A549 (cell line): ENCODE measurements around the gene ZNF101. TPM values are rescaled to one million over a fixed set of nuclear protein-coding genes. Genes with fewer than 3 reads are reported as not detected.

ENCODE experiments used
- ATAC-seq, 2 experiments: fragments of 200-7000 bp in 1 of 2; fragments of >200 bp in 1 of 2; cut with Nextera tagmentation in 1 of 2; cut with Tn5 transposase in 1 of 2; 3 replicates each; pipeline versions ENCODE4 v1.8.0 to v1.9.1; 2018 to 2020; ENCODE audit warnings: mild to moderate bottlenecking in 1 of 2, moderate library complexity in 1 of 2
- CTCF ChIA-PET: fragments of 300-600 bp; sonication (Branson Sonifier 250); formaldehyde crosslinking; extraction: SDS; loops from one replicate; lab custom pipeline; 2021; ENCODE audit warnings: antibody characterized with exemption, inconsistent platforms; lab: Yijun Ruan, JAX
- POLR2A ChIA-PET: fragments of 350-600 bp; formaldehyde crosslinking; extraction: SDS; loops from one replicate; lab custom pipeline; 2021; ENCODE audit warnings: antibody characterized with exemption, inconsistent platforms; lab: Yijun Ruan, JAX
- DNase-seq, 2 experiments: peaks; one replicate each; pipeline versions ENCODE4 v3.0.0 to v3.0.0-alpha.2; 2011 to 2016; ENCODE audit warnings: low read depth in 1 of 2, low spot score in 1 of 2
- FAIRE-seq: peaks from 2 replicates; lab custom pipeline; 2011; peaks lifted over from hg19 to GRCh38; lab: Jason Lieb, UNC
- H3K27ac ChIP-seq, 2 experiments: fragments of >200 bp; sonication (Bioruptor Twin); formaldehyde crosslinking; 3 replicates each; pipeline ENCODE4 v1.5.1; 2016 to 2017
- H3K4me1 ChIP-seq: fragments of >200 bp; sonication (Bioruptor Twin); formaldehyde crosslinking; 3 replicates; pipeline ENCODE4 v1.6.1; 2016
- H3K4me2 ChIP-seq: fragments of >200 bp; sonication (Bioruptor Twin); formaldehyde crosslinking; 3 replicates; pipeline ENCODE4 v1.6.1; 2016
- H3K4me3 ChIP-seq: fragments of >200 bp; sonication (Bioruptor Twin); formaldehyde crosslinking; 3 replicates; pipeline ENCODE4 v1.5.1; 2016
- H3K9me3 ChIP-seq: fragments of >200 bp; sonication (Bioruptor Twin); formaldehyde crosslinking; 3 replicates; pipeline ENCODE4 v1.6.1; 2016
- CBX2 ChIP-seq: fragments of 200-600 bp; sonication (generic); IDR thresholded peaks from 2 replicates; pipeline ENCODE4 v1.6.1; 2016; ENCODE audit warnings: low read depth, mild to moderate bottlenecking, borderline replicate concordance
- CBX8 ChIP-seq: fragments of 200-600 bp; sonication (generic); IDR thresholded peaks from 2 replicates; pipeline ENCODE4 v1.6.1; 2016
- CHD2 ChIP-seq: fragments of 150-350 bp; IDR thresholded peaks from 2 replicates; pipeline ENCODE4 v1.6.1; 2014; ENCODE audit warnings: low read length; ENCODE audit not compliant: partially characterized antibody
- ESRRA ChIP-seq: fragments of 150-350 bp; IDR thresholded peaks from 2 replicates; pipeline ENCODE4 v1.6.1; 2014; ENCODE audit warnings: mild to moderate bottlenecking, low read length, borderline replicate concordance
- FOSB ChIP-seq: fragments of 250-450 bp; sonication (Bioruptor Pico); IDR thresholded peaks from 2 replicates; pipeline ENCODE4 v1.5.0; 2020; ENCODE audit warnings: mild to moderate bottlenecking, moderate library complexity
- FOSL2 ChIP-seq, 2 experiments: fragments of 450-650 bp in 1 of 2; fragments of >200 bp in 1 of 2; sonication (Bioruptor Twin) in 1 of 2; formaldehyde crosslinking; IDR thresholded peaks; 2 replicates each; pipeline versions ENCODE4 v1.5.0 to v1.6.1; 2016 to 2020; ENCODE audit warnings: mild to moderate bottlenecking in 1 of 2, moderate library complexity in 1 of 2
- GATA3 ChIP-seq: IDR thresholded peaks from 2 replicates; pipeline ENCODE4 v1.6.1; 2012; ENCODE audit warnings: borderline replicate concordance
- HOXA7 ChIP-seq: fragments of 250-450 bp; sonication (Bioruptor Pico); IDR thresholded peaks from 2 replicates; pipeline ENCODE4 v1.5.0; 2020; ENCODE audit warnings: mild to moderate bottlenecking, moderate library complexity
- HOXB13 ChIP-seq: fragments of 250-450 bp; sonication (Bioruptor Pico); IDR thresholded peaks from 2 replicates; pipeline ENCODE4 v1.5.0; 2020; ENCODE audit warnings: low read depth, mild to moderate bottlenecking, moderate library complexity
- HOXB5 ChIP-seq: fragments of 250-450 bp; sonication (Bioruptor Pico); IDR thresholded peaks from 2 replicates; pipeline ENCODE4 v1.5.0; 2020; ENCODE audit warnings: mild to moderate bottlenecking, moderate library complexity
- MAFK ChIP-seq: fragments of 450-650 bp; IDR thresholded peaks from 2 replicates; pipeline ENCODE4 v1.6.1; 2014; ENCODE audit not compliant: partially characterized antibody
- MAZ ChIP-seq: fragments of 150-350 bp; IDR thresholded peaks from 2 replicates; pipeline ENCODE4 v1.6.1; 2014; ENCODE audit warnings: antibody characterized with exemption, low read depth, low read length, borderline replicate concordance
- MYC ChIP-seq: IDR thresholded peaks from 2 replicates; pipeline ENCODE4 v1.6.1; 2012; ENCODE audit warnings: mild to moderate bottlenecking, inconsistent platforms, low read length, improper control_type of control experiment, borderline replicate concordance
- NPAS2 ChIP-seq: fragments of 250-450 bp; sonication (Bioruptor Pico); IDR thresholded peaks from 2 replicates; pipeline ENCODE4 v1.8.0; 2022; ENCODE audit warnings: mild to moderate bottlenecking, moderate library complexity, borderline replicate concordance
- NR3C1 ChIP-seq: fragments of >200 bp; sonication (Bioruptor Twin); formaldehyde crosslinking; IDR thresholded peaks from 3 replicates; pipeline ENCODE4 v1.6.1; 2017
- POLR2AphosphoS2 ChIP-seq: conservative IDR thresholded peaks from 2 replicates; pipeline ENCODE4 v1.6.1; 2012; ENCODE audit warnings: low read length, improper control_type of control experiment, inconsistent platforms
- RAD21 ChIP-seq, 2 experiments: fragments of >200 bp in 1 of 2; sonication (Bioruptor Twin) in 1 of 2; formaldehyde crosslinking in 1 of 2; IDR thresholded peaks in 1 of 2; conservative IDR thresholded peaks in 1 of 2; 2 replicates in 1 of 2; 3 replicates in 1 of 2; pipeline ENCODE4 v1.6.1; 2012 to 2018; ENCODE audit warnings: inconsistent platforms in 1 of 2
- RARB ChIP-seq: fragments of 250-450 bp; sonication (Bioruptor Pico); IDR thresholded peaks from 2 replicates; pipeline ENCODE4 v1.8.0; 2021; ENCODE audit warnings: mild to moderate bottlenecking, moderate library complexity
- REST ChIP-seq: fragments of 200-600 bp; sonication (generic); IDR thresholded peaks from 2 replicates; pipeline ENCODE4 v1.6.1; 2016; ENCODE audit warnings: antibody characterized with exemption, mild to moderate bottlenecking, moderate library complexity
- SMC3 ChIP-seq: fragments of >200 bp; sonication (Bioruptor Twin); formaldehyde crosslinking; IDR thresholded peaks from 3 replicates; pipeline ENCODE4 v1.6.1; 2018; ENCODE audit warnings: inconsistent platforms
- SREBF2 ChIP-seq: fragments of 450-650 bp; IDR thresholded peaks from 2 replicates; pipeline ENCODE4 v1.6.1; 2014; ENCODE audit warnings: mild to moderate bottlenecking, moderate library complexity
- TFCP2L1 ChIP-seq: fragments of 250-450 bp; sonication (Bioruptor Pico); IDR thresholded peaks from 2 replicates; pipeline ENCODE4 v1.5.0; 2021; ENCODE audit warnings: mild to moderate bottlenecking
- ZFP36 ChIP-seq: fragments of 450-650 bp; IDR thresholded peaks from 2 replicates; pipeline ENCODE4 v1.6.1; 2014; ENCODE audit warnings: borderline replicate concordance; ENCODE audit not compliant: partially characterized antibody
- WGBS: methylation state at CpG from one replicate; pipeline ENCODE4 v1.1.6; 2017; ENCODE audit errors: missing lambda C conversion rate; 5-methylcytosine and 5-hydroxymethylcytosine counted together
- polyA plus RNA-seq, 4 experiments: library from polyadenylated mRNA; depleted of rRNA in 3 of 4; stranded (reverse); fragments of >200 nt; fragmentation: RNase III in 1 of 4; extraction: RNeasy Plus Mini Kit Qiagen cat#74134 plus additional on column Dnase treatment in 1 of 4; gene quantifications; 2 replicates in 3 of 4; 3 replicates in 1 of 4; pipeline ENCODE4 v1.2.3, GENCODE V29; 2011 to 2017

ZNF101 gene
- polyA plus RNA-seq, 2 of the 4 experiments (the other 2 are of a cell fraction) = 4.9 to 7.4 TPM

DNA sequence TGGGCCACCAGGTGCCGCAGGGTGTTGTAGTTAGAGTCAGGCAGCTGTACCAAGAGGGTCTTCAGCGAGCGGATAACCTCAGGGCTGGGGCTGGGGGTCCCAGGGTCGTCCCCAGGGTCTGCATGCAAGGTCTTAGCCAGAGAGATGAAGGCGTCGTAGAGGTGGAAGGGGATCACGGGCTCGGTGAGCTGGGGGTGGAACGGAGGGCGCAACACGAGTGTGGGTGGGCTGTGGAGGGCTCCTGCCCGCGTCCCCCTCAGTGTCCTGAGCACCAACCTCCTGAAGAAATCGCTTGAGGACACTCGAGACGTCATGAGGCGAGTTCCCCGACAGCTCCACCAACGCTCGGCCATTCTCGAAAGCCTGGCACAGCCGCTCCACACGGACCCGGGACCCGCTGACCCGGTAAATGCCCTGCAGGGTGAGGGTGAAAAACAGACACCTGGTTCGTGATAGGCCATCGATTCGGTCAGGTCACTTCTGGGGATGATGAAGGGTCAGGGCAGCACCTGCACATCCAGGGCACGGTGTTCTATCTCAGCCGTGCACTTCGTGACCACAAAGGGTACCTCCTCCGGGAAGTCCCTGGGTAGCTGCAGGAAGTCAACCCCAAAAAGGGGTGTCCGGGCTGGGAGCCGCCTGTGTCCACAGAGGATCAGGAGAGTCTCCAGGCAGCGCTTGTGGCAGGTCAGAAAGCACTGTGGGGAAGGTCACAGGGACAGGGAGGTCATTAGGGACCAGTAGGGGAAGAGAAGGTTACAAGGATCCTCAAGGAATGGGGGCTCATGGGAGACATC, 33.9 kb upstream of the ZNF101 start:
- Histone ChIP-seq H3K4me2 (no peak overlapping the region), H3K9me3 (no peaks in the 10 kb centered on the region), H3K4me1 (no peaks in the 10 kb centered on the region), H3K4me3 (no peak overlapping the region), H3K27ac (no peak overlapping the region)
- POLR2A ChIA-PET = no interaction called here
- 93% methylated on average over 31 of the region's 36 CpGs for WGBS
- DNase-seq (no peak), ATAC-seq (no peak), FAIRE-seq (no peak)
- TF ChIP-seq NR3C1 (no peak), HOXB13 (no peak), CBX2 (no peak), SMC3 (no peak), FOSB (no peak), MYC (no peak), RARB (CRISPR knock-in tag) (no peak), SREBF2 (no peak), NPAS2 (CRISPR knock-in tag) (no peak), HOXA7 (CRISPR knock-in tag) (no peak), CBX8 (no peak), FOSL2 (IDR thresholded peaks at IDR 0.05) (no peak), FOSL2 (CRISPR knock-in tag; IDR thresholded peaks at IDR 0.05) (no peak)
- CTCF ChIA-PET = interaction anchor here (1.1 to 2.2 kb wide), 2 partner anchors 9 to 103 kb away, joined by 3 to 6 read pairs; partner anchors contain the start of gene GMIP

- H3K9me3 ChIP-seq = no peaks in the 10 kb centered on the region
- FAIRE-seq = no peak
- ChIA-PET CTCF (interaction anchor here (1.1 to 2.2 kb wide), 2 partner anchors 9 to 104 kb away, joined by 3 to 6 read pairs; partner anchors contain the start of gene GMIP), POLR2A (no interaction called here)
- no peak overlapping the region for H3K4me3 ChIP-seq
- TF ChIP-seq ZFP36 (no peak), TFCP2L1 (no peak), MAZ (no peak), MAFK (no peak), GATA3 (no peak), ESRRA (no peak), CHD2 (no peak), HOXB5 (CRISPR knock-in tag) (no peak), POLR2AphosphoS2 (no peak), REST (no peak), RAD21 (conservative IDR thresholded peaks at IDR 0.05 in 1 of 2, IDR thresholded peaks at IDR 0.05 in 1 of 2) (no peak)
- no peak for ATAC-seq
- no peak overlapping the region for H3K4me2 ChIP-seq
- no peaks in the 10 kb centered on the region for H3K4me1 ChIP-seq
- no peak for DNase-seq
- H3K27ac ChIP-seq = no peak overlapping the region
- 97% methylated on average over 5 of the region's 14 CpGs for WGBS
These were observed 33.3 kb upstream of the ZNF101 start for GRCh38 chr19:19635313-19635702.
